Heart left ventricle (tissue), 16 donors: ENCODE data around the gene UGT3A2. TPM values are rescaled to one million over a fixed set of nuclear protein-coding genes. Genes with fewer than 3 reads are reported as not detected.
A peak's percentile ranks its signal among the peaks of the same experiment; 100 is the strongest.
"Not testable (repeated sequence)": the region's sequence is repeated elsewhere in the genome, so short reads cannot be mapped to it uniquely, and the experiment has no call there.

Experiments used
- ATAC-seq, 4 donors: fragments of 200-7000 bp; cut with Tn5 transposase; one replicate each; pipeline ENCODE4 v1.9.1; 2020 to 2022; ENCODE audit warnings: moderate library complexity in 4 of 4, mild to moderate bottlenecking in 3 of 4, moderate number of reproducible peaks in 1 of 4
- DNase-seq, 5 donors: peaks; one replicate each; pipeline ENCODE4 v3.0.0-alpha.2; 2020
- H3K27ac ChIP-seq, 12 donors: fragments of 200-600 bp; sonication (generic) in 4 of 12; one replicate each; pipeline versions ENCODE4 v1.5.0 to v1.8.0; 2016 to 2022; ENCODE audit warnings: mild to moderate bottlenecking in 2 of 12
- H3K27me3 ChIP-seq, 9 donors: fragments of 200-600 bp; sonication (generic) in 2 of 9; one replicate each; pipeline versions ENCODE4 v1.5.1 to v1.8.0; 2016 to 2022; ENCODE audit warnings: mild to moderate bottlenecking in 3 of 9
- H3K36me3 ChIP-seq, 9 donors: fragments of 200-600 bp; sonication (generic) in 2 of 9; one replicate each; pipeline versions ENCODE4 v1.5.0 to v1.8.0; 2018 to 2022; ENCODE audit warnings: mild to moderate bottlenecking in 2 of 9
- H3K4me1 ChIP-seq, 12 donors: fragments of 200-600 bp; sonication (generic) in 4 of 12; one replicate each; pipeline versions ENCODE4 v1.5.0 to v1.8.0; 2016 to 2022; ENCODE audit warnings: mild to moderate bottlenecking in 3 of 12
- H3K4me3 ChIP-seq, 12 donors: fragments of 200-600 bp; sonication (generic) in 4 of 12; one replicate each; pipeline versions ENCODE4 v1.5.0 to v1.8.0; 2017 to 2022; ENCODE audit warnings: mild to moderate bottlenecking in 9 of 12, moderate library complexity in 4 of 12
- H3K9me3 ChIP-seq, 12 donors: fragments of 200-600 bp; sonication (generic) in 4 of 12; one replicate each; pipeline versions ENCODE4 v1.5.0 to v1.8.0; 2016 to 2022; ENCODE audit warnings: mild to moderate bottlenecking in 1 of 12
- POLR2A ChIP-seq, 2 donors: fragments of 450-650 bp; IDR thresholded peaks; one replicate each; pipeline ENCODE4 v1.6.1; 2017; ENCODE audit warnings: antibody characterized with exemption in 2 of 2, mild to moderate bottlenecking in 2 of 2, moderate library complexity in 2 of 2
- WGBS, 4 donors: extraction: QIAGEN DNeasy Blood & Tissue Kit in 2 of 4; methylation state at CpG; one replicate each; pipeline versions ENCODE4 v1.1.5 to v1.1.7; 2013 to 2018; 5-methylcytosine and 5-hydroxymethylcytosine counted together
- intact Hi-C, 10 donors: fragments of 100-400 bp; cut with DNase I; formaldehyde crosslinking; loops; one replicate each; pipeline versions ENCODE4 v1.11.1 to v1.14.2; 2022
- polyA plus RNA-seq, 2 donors: library from polyadenylated mRNA; stranded (reverse); fragments of 200-250 nt; gene quantifications; one replicate each; pipeline ENCODE4 v1.2.3, GENCODE V29; 2013
- total RNA-seq, 9 donors: library from RNA; depleted of rRNA in 2 of 9; stranded (reverse); fragments of >200 nt in 2 of 9; fragmentation: NEBNext Ultra II Directional in 3 of 9; extraction: Animal tissue kit (Norgen Biotek cat#: 25700) in 3 of 9; gene quantifications; one replicate each; pipeline versions ENCODE4 v1.1.0 to v1.2.4, GENCODE V29; 2016 to 2023
- TF ChIP-seq, protein P1 (sequence below), 12 donors: fragments of 200-600 bp; sonication (generic) in 4 of 12; IDR thresholded peaks; one replicate each; pipeline versions ENCODE4 v1.5.0 to v1.8.0; 2018 to 2022; ENCODE audit warnings: antibody characterized with exemption in 12 of 12, mild to moderate bottlenecking in 5 of 12
- donor health status: ischemic (EF 13 %, LVEDD 7.1; RV severe dilation, severe dysfunction).
- donor health status: healthy with polysubstance abuse.
- donor health status: DM: no; HTN: yes; CAD: no.
- donor health status: DM: no; HTN: no; CAD: no.
- donor health status: ischemic (EF 25% LVEDD 6.9; RV normal size, moderate dysfunction).
- donor health status: ischemic (EF 25% LVEDD 5.7; RV mildly dilated, moderate dysfunction).
- donor health status: healthy.
- donor health status: DM: yes; HTN: yes; CAD: no.
- donor health status: ischemic (EF 35%, LVEDD 5.7; RV mildly dilated, moderate dysfunction).
- donor health status: nonischemic (EF 11% LVEDD 7.7; RV severe dilation, severe dysfunction).
- donor health status: DM: yes; HTN: yes; CAD: no.
- donor health status: PGD.
- donor health status: ischemic (EF 29% LVEDD 5.4; RV normal size, mild dysfunction).
- donor health status: nonischemic (EF 23%, LVEDD 6.1; RV moderate dilation, normal function).

UGT3A2 gene
- total and polyA plus RNA-seq, 11 donors, result 0.32 TPM; not detected in 10

DNA sequence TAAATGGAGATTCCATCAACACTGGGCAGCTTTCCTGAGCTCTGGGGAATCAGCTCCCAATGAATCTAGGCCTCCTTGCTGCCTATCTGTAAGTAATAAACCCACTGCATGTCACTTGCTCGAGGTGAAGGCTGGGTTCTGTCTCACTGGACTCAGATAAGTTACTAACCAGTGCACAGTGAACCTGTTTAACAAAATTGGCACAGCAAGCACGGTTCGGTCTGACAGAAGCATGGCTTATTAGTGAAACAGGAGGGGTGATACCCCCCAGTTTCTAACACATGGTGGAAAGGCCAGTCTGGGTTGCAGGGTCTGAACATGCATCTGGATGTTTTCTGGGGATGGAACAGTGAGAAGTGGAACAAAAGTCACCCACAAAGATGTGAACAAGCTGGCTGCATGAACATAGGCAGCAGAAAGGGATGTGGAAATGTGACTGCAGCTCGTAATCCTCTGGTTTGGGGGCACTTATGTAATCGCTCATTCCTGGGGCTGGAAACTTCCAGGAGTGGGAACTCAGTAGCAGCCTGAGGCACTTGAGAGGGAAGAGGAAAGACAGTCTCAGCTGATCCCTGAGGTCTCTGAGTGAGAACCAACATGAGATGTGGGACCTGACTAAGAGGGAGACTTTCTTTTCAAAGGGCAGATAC is 37.7 kb downstream of the UGT3A2 start:
- Histone ChIP-seq H3K27ac (no peak overlapping the region), H3K4me1 (no peaks in the 10 kb centered on the region), H3K36me3 (no peaks in the 10 kb centered on the region), H3K27me3 (no peaks in the 10 kb centered on the region), H3K9me3 (peaks cover 0 to 10% (median 0%) of the 10 kb centered on the region in 12 donors), H3K4me3 (no peak overlapping the region)
- ATAC-seq (no peak), DNase-seq (no peak)
- 64 to 85% (median 74%) methylated on average over 3 to 5 of the region's 5 CpGs for WGBS, 4 donors
- no peak for TF ChIP-seq POLR2A (IDR thresholded peaks at IDR 0.05)
- TF ChIP-seq, protein P1, sequence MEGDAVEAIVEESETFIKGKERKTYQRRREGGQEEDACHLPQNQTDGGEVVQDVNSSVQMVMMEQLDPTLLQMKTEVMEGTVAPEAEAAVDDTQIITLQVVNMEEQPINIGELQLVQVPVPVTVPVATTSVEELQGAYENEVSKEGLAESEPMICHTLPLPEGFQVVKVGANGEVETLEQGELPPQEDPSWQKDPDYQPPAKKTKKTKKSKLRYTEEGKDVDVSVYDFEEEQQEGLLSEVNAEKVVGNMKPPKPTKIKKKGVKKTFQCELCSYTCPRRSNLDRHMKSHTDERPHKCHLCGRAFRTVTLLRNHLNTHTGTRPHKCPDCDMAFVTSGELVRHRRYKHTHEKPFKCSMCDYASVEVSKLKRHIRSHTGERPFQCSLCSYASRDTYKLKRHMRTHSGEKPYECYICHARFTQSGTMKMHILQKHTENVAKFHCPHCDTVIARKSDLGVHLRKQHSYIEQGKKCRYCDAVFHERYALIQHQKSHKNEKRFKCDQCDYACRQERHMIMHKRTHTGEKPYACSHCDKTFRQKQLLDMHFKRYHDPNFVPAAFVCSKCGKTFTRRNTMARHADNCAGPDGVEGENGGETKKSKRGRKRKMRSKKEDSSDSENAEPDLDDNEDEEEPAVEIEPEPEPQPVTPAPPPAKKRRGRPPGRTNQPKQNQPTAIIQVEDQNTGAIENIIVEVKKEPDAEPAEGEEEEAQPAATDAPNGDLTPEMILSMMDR (IDR thresholded peaks at IDR 0.05), result no peak
- intact Hi-C loops, result no loop called here

DNA sequence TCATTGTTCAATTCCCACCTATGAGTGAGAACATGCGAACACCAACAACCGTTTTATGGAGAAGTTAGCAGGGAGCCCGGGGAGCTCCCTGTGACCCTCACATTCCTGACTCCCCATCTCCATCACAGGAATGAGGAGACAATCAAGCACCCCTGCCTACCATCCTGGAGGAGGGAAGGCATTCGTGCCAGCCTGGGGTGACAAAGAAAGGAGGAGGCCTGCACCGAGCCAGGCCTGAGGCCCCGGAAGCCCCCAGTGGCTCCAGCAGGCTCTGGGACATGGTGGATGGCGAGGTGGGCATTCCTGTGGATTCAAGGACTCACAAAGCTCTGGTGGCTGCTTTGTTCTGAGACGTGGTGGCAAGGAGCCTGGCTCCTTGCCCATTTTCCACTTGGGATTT is 39.0 kb downstream of the UGT3A2 start:
- Histone ChIP-seq H3K4me3 (no peak overlapping the region), H3K27me3 (no peaks in the 10 kb centered on the region), H3K9me3 (peaks cover 0 to 10% (median 0%) of the 10 kb centered on the region in 12 donors), H3K27ac (no peak overlapping the region), H3K36me3 (no peaks in the 10 kb centered on the region), H3K4me1 (no peaks in the 10 kb centered on the region)
- intact Hi-C loops, result no loop called here
- 80 to 83% (median 81%) methylated on average over 8 of the region's 8 CpGs for WGBS, 4 donors
- TF ChIP-seq, protein P1 (IDR thresholded peaks at IDR 0.05), result no peak
- TF ChIP-seq POLR2A (IDR thresholded peaks at IDR 0.05), result no peak
- DNase-seq, result no peak
- no peak for ATAC-seq

DNA sequence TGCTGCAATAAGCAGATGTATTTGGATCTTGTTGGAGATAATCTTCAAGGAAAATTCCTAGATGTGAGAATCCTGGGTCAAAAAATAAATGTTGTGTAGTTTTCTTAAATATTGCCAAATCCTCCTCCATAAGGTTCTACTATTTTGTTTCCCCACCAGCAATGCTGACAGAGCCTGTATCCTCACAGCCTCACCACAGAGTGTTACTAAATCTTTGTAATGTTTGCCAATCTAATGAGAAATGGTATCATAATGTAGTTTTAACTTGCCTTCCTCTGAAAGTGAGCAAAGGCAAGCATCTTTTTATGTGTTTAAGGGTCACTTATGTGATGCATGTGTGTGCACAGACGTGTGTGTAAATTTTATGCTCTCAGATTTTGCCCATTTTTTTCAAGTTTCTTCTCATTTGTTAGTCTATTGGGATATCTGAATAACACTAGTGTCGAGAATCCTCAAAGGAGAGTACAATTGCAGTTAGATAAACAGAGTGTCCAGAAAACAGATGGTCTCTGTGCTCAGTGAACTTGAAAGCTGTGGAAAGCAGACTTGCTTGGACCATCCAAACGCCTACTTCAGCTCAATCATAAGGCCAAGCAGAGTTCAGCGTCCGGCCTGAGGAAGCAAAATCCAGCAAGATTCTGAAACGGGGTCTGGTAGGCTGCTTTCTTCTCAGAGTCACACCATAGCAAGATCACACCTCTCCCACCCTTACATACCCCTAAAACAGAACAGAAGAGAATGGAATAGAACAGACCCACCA is 39.8 kb downstream of the UGT3A2 start:
- H3K4me3 ChIP-seq, result no peak overlapping the region
- intact Hi-C loops, result no loop called here
- H3K27ac ChIP-seq, result no peak overlapping the region
- H3K27me3 ChIP-seq, result no peaks in the 10 kb centered on the region
- H3K36me3 ChIP-seq, result no peaks in the 10 kb centered on the region
- H3K4me1 ChIP-seq, result no peaks in the 10 kb centered on the region
- ATAC-seq (peak in 1 of 4 donors; percentile 38), DNase-seq (no peak)
- peaks cover 0 to 10% (median 0%) of the 10 kb centered on the region in 12 donors for H3K9me3 ChIP-seq
- WGBS, 4 donors, result 57 to 68% (median 65%) methylated on average over 6 of the region's 6 CpGs
- TF ChIP-seq, protein P1 (IDR thresholded peaks at IDR 0.05), result no peak
- TF ChIP-seq POLR2A (IDR thresholded peaks at IDR 0.05), result no peak

DNA sequence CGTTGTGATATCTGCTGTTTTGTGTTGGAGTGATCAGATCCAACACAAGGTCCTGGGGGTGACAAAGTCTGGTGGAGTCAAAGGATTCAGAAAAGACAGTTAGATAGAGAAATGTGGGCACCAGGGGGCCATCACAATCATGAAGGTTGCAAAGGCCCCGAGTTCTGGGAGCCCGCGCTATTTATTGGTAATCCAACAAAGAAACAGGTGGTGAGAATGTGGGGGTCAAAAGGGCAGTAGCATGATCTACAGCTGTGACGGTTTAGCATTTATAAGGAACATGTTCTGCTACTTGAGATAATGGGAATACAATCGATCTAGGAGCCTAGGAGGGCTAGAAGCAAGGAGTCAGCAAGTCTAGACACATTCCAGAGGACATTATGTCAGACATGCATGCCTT is 44.4 kb downstream of the UGT3A2 start:
- H3K4me1 ChIP-seq, H3K27ac ChIP-seq, ATAC-seq, H3K4me3 ChIP-seq, H3K36me3 ChIP-seq, DNase-seq, intact Hi-C loops, H3K27me3 ChIP-seq: not testable (repeated sequence)
- peaks cover 0 to 21% (median 2%) of the 10 kb centered on the region in 12 donors for H3K9me3 ChIP-seq
- WGBS, 4 donors, result 65 to 72% (median 68%) methylated on average over 6 of the region's 6 CpGs

DNA sequence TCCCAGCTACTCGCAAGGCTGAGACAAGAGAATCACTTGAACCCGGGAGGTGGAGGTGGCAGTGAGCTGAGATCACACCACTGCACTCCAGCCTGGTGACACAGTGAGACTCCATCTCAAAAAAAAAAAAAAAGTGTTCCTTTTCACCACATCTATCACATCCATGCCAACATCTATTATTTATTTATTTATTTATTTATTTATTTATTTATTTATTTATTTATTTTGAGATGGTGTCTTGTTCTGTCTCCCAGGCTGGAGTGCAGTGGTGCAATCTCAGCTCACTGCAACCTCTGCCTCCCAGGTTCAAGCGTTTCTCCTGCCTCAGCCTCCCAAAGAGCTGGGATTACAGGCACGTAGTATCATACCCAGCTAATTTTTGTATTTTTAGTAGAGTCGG is 47.1 kb downstream of the UGT3A2 start:
- WGBS, 4 donors, result 87 to 91% (median 89%) methylated on average over 5 of the region's 5 CpGs

More for the DNA sequence above, 47.1 kb downstream of the UGT3A2 start:
- ATAC-seq, intact Hi-C loops, H3K27me3 ChIP-seq, H3K4me3 ChIP-seq, H3K36me3 ChIP-seq, H3K27ac ChIP-seq, H3K4me1 ChIP-seq, DNase-seq: not testable (repeated sequence)
- H3K9me3 ChIP-seq, result peaks cover 0 to 30% (median 8%) of the 10 kb centered on the region in 12 donors
